Astrocyte (in vitro differentiated cells and primary cell): ENCODE measurements around the gene TOLLIP.

ENCODE experiments used
- EZH2 ChIP-seq: IDR thresholded peaks from 2 replicates; pipeline ENCODE4 v1.6.1; 2012; ENCODE audit warnings: mild to moderate bottlenecking, low read length, inconsistent platforms; ENCODE audit not compliant: insufficient read depth
- TF ChIP-seq, protein P1 (sequence below): IDR thresholded peaks from 2 replicates; pipeline ENCODE4 v1.5.1; 2011; ENCODE audit warnings: low read depth, mild to moderate bottlenecking, inconsistent platforms, low read length, moderate library complexity; ENCODE audit not compliant: insufficient read depth

DNA sequence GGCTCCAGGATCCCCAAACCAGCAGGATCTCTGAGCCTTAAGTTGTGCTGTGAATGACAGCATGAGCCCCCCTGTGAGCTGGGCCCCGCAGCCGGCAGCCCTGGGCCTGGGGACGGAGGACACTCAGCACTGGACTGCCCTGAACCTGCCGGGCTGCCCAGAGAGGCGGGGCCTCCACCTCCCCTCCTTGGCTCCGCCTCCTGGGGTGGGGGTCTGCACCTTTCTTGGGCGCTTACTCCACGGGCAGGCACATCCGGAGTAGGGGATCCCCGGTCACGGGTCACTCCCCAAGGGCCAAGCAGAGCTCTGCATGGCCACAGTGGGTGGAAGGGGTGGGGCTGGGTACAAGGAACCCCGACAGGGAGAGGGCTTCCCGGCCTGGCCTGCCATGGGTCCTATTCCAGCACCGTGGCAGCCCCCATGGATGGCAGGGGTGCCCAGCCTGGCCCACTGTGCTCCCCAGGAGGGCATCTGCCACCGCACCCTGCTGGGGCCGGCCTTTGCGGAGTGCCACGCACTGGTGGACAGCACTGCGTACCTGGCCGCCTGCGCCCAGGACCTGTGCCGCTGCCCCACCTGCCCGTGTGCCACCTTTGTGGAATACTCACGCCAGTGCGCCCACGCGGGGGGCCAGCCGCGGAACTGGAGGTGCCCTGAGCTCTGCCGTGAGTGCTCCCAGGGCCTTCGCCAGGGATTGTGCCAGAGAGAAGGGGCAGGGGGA, 81.2 kb downstream of the TOLLIP start:
- TF ChIP-seq EZH2 = no peak
- TF ChIP-seq, protein P1, sequence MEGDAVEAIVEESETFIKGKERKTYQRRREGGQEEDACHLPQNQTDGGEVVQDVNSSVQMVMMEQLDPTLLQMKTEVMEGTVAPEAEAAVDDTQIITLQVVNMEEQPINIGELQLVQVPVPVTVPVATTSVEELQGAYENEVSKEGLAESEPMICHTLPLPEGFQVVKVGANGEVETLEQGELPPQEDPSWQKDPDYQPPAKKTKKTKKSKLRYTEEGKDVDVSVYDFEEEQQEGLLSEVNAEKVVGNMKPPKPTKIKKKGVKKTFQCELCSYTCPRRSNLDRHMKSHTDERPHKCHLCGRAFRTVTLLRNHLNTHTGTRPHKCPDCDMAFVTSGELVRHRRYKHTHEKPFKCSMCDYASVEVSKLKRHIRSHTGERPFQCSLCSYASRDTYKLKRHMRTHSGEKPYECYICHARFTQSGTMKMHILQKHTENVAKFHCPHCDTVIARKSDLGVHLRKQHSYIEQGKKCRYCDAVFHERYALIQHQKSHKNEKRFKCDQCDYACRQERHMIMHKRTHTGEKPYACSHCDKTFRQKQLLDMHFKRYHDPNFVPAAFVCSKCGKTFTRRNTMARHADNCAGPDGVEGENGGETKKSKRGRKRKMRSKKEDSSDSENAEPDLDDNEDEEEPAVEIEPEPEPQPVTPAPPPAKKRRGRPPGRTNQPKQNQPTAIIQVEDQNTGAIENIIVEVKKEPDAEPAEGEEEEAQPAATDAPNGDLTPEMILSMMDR = no peak
